Measurements from ENCODE around the gene VASH1.
A peak's percentile ranks its signal among the peaks of the same experiment; 100 is the strongest.

The VASH1 gene

DNA sequence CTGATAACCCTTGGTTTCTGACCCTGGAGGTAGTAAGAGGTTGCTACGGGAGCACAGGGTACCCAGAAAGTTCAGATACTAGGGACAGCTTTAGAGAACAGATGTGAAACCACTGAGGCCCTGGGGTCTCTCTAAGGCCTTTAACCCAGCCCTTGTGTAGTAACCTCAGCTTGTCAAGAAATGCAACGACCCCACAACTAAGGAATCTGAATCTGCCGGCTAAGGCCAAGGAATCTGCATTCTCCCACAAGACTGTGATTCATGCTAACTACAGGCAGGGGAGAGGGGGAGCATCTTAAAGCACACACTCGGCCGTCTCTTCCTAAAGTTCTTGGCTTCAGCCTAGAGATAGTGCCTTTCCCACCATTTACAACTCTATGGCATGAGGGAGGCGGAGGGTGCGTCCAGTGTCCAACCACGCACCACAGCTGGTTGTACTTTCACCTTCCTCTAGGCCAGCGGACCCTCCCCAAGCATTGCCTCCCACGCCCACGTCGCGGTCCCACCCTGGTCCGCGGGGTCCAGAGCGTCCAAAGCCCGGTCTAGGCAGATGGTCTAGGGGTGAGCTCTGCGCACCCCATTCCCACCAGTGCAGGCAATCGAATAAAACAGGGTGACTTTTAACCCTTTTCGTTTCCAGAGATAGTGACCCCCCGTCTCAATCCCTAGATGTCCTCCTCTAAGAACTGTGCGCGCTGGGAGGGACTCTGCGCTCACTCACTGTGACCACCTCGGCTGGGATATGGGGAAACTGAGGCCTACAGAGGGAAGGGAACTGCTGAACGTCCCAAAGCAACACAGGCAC is 735 bp upstream of the VASH1 start:
- TF ChIP-seq, protein P1, sequence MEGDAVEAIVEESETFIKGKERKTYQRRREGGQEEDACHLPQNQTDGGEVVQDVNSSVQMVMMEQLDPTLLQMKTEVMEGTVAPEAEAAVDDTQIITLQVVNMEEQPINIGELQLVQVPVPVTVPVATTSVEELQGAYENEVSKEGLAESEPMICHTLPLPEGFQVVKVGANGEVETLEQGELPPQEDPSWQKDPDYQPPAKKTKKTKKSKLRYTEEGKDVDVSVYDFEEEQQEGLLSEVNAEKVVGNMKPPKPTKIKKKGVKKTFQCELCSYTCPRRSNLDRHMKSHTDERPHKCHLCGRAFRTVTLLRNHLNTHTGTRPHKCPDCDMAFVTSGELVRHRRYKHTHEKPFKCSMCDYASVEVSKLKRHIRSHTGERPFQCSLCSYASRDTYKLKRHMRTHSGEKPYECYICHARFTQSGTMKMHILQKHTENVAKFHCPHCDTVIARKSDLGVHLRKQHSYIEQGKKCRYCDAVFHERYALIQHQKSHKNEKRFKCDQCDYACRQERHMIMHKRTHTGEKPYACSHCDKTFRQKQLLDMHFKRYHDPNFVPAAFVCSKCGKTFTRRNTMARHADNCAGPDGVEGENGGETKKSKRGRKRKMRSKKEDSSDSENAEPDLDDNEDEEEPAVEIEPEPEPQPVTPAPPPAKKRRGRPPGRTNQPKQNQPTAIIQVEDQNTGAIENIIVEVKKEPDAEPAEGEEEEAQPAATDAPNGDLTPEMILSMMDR (conservative IDR thresholded peaks at IDR 0.05; ENCODE audit: low read length) = no peak
- no peak for DNase-seq (ENCODE audit: low read depth)
- H3K4me3 ChIP-seq (ENCODE audit: low read length) = peak overlapping the region; percentile 76

DNA sequence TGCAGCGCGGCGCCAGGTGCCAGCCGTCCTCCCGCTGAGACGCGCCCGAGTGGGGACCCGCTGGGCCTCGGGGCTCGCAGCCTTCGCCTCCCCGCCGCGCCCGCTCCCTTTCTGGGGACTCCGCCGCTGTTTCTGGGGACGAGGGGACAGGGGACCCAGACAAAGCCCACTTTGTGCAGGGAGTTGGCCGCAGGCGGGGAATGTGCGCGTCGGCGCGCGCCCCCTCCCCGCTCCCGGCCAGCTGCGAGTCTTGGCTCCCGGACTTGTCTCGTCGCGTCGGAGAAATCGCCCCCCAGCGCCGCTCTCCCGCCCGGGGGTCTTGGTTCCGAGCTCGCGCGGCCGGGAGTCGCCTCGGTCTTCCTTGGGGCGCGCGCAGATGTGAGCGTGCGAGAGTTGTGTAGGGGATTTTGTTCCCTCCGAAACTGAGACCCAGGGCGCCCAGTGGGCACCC is 717 bp downstream of the VASH1 start:
- DNase-seq (ENCODE audit: low read depth) = no peak
- TF ChIP-seq, protein P1 (conservative IDR thresholded peaks at IDR 0.05; ENCODE audit: low read length) = no peak
- H3K4me3 ChIP-seq (ENCODE audit: low read length) = peak overlapping the region; percentile 76

DNA sequence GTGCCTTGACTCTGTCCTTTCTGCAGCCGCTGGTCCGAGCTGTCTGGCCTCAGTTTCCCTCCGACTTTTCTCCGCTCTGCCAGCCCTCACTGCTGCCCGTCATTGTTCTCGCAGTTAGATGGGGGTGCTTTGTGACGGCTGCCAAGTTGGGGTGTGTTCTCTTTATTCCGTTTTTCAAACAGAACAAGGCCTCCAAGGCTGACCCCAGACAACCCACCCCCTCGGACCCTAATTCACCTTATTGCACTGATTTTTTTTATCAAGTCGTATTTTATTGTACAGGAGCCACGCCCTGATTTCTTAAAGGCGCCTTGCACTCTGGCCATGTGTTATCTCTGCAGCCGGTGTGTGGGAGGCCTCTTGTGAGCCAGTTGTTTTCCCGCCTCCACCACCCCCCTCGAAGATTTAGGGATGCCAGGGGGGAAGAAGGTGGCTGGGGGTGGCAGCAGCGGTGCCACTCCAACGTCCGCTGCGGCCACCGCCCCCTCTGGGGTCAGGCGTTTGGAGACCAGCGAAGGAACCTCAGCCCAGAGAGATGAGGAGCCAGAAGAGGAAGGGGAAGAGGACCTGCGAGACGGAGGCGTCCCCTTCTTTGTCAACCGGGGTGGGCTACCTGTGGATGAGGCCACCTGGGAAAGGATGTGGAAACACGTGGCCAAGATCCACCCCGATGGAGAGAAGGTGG is 1.3 kb downstream of the VASH1 start:
- no peak for DNase-seq (ENCODE audit: low read depth)
- peak overlapping the region; percentile 76 for H3K4me3 ChIP-seq (ENCODE audit: low read length)
- TF ChIP-seq, protein P1 (conservative IDR thresholded peaks at IDR 0.05; ENCODE audit: low read length) = no peak

DNA sequence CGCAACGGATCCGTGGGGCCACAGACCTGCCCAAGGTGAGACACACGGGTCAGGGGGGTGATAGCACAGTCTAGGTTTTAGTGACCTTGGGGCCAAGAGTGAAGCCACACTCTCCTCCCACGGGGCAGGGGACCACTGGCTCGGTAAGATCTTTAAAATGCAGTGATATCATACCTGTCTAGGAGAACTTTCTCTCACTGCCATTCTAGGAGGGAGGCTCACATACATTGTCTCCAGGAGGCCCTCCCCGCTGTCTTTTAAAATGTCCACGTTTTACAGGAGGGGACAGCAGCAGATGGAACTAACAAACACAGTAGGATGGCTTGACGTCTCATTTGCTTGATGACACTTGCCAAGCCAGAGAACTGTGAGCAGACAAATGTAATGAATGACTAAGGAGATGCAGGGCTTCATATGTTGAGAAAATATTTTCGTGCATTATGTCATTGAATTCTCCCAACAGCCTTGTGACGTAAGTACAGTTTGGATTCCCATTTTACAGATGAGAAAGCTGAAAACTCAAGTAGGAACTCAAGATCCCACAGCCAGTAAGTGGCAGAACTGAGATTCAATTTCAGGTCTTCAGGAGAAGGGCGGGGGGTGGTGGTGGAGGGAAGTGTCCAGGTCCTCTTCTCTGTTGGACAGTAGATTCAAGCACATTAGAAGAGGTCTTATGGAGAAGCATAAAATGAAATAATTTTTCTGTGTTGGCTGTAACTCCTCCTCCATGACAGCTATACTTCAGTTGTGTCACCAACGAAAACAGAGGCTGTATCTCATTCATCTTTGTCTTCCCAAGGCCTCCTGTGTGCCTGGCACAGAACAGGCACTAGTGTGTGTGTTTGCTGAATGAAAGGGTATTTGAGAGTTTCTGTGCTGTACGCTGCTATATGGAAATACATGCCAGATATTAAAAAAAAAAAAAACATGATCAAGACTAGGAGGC is 2.1 kb downstream of the VASH1 start:
- no peak overlapping the region for H3K4me3 ChIP-seq (ENCODE audit: low read length)

DNA sequence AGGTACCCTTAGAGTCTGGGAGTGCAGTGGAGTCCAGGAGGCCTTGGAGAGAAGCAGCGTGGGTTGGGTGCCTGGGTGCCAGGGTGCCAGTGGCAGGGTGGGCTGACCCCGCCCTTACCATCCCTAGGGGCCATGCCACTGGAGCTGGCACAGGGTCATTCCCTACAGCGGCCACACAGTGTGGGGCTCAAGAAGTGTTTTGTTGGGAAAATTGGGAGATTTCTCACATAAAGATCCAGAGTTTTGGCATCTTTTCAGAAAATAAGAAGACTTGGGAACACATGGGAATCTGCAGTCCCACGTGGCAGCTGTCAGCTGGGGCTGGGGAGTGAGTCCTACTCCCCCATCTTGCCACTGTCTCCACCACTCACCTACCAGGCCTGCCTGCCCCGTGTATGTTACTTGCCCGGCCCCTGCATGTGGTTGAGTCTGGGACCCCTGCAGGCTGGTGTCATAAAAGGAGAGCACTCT is 4.2 kb downstream of the VASH1 start:
- DNase-seq (ENCODE audit: low read depth) = no peak
- H3K4me3 ChIP-seq (ENCODE audit: low read length) = no peak overlapping the region
- TF ChIP-seq, protein P1 (conservative IDR thresholded peaks at IDR 0.05; ENCODE audit: low read length) = no peak

More for the DNA sequence above, 2.1 kb downstream of the VASH1 start:
- DNase-seq (ENCODE audit: low read depth) = no peak
- TF ChIP-seq, protein P1 (conservative IDR thresholded peaks at IDR 0.05; ENCODE audit: low read length) = no peak

DNA sequence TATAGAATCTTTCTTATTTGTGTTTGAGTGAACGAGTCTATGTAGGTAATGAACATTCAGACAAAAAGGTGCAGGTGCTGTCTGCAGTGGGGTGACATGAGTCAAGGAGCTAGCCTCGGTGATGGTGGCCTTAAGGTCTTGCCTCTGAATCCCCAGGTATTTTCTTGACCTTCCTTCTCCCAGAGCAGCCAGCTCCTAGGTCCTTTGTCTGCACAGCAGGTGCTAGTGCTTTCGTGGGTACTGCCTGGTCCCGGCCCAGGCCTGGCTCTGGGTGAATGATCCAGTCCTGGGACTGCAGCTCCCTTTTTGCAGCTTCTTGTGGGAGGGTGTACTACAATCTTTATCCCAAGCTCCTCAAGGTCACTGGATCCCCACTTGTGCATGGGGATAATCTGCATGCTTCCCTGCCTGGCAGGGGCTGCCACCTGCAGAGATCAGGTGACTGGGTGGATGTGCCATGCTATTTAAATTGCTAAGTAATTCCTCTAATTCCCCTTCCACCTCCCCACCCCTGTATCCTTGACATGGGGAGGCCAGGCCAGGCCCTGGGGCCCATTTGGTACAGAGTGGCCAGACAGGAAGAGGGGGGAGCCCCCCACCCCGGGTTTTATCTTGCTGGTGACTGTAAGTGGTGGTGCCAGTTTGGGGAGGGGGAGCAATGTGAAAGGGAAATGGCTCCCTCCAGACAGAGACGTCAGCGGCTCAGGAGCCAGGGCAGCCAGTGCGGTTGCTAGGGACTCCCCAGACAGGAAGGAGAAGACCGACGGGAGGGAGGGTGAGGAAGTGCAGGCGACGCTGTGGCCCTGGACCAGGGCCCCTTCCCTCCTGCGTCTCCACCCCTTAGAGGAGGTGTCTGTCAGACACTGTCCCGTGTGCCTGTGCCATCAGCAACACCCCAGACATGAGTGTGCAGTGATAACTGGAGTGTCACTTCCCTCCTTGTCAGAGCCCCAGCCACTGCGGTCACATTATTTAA is 6.7 kb downstream of the VASH1 start:
- TF ChIP-seq, protein P1 (conservative IDR thresholded peaks at IDR 0.05; ENCODE audit: low read length) = no peak
- DNase-seq (ENCODE audit: low read depth) = no peak
- no peak overlapping the region for H3K4me3 ChIP-seq (ENCODE audit: low read length)

All from AG10803 (cell line).